B cell (primary cell): ENCODE data around the gene TET2.

ENCODE experiments used
- CTCF ChIP-seq: fragments of 200-600 bp; IDR thresholded peaks from one replicate; pipeline ENCODE4 v1.8.0; 2022; ENCODE audit warnings: antibody characterized with exemption, mild to moderate bottlenecking
- EZH2 ChIP-seq: IDR thresholded peaks from 2 replicates; pipeline ENCODE4 v1.6.1; 2012; ENCODE audit warnings: borderline replicate concordance, low read depth, mild to moderate bottlenecking, moderate library complexity, low read length; ENCODE audit not compliant: insufficient read depth, poor library complexity, severe bottlenecking

GRCh38 chr4:105129286-105130040 is 17.2 kb upstream of the TET2 start:
- TF ChIP-seq EZH2 (no peak), CTCF (no peak)
